H1 (cell line): ENCODE results near the gene MACROH2A1. TPM values are rescaled to one million over a fixed set of nuclear protein-coding genes. Genes with fewer than 3 reads are reported as not detected.

Experiments
- CREB1 ChIP-seq: IDR thresholded peaks from 2 replicates; pipeline ENCODE4 v1.6.1; 2012; ENCODE audit warnings: inconsistent platforms
- GABPA ChIP-seq: IDR thresholded peaks from 2 replicates; pipeline ENCODE4 v1.6.1; 2011; ENCODE audit warnings: mild to moderate bottlenecking, low read length, moderate library complexity, borderline replicate concordance; ENCODE audit not compliant: insufficient read depth
- JUND ChIP-seq: IDR thresholded peaks from 2 replicates; pipeline ENCODE4 v1.6.1; 2011; ENCODE audit warnings: mild to moderate bottlenecking, improper control_type of control experiment, low read length
- SP1 ChIP-seq: IDR thresholded peaks from 2 replicates; pipeline ENCODE4 v1.6.1; 2011; ENCODE audit warnings: low read depth, low read length
- polyA plus RNA-seq, 7 experiments: library from polyadenylated mRNA; depleted of rRNA in 3 of 7; stranded (reverse) in 5 of 7; unstranded in 2 of 7; fragments of >200 nt in 5 of 7; fragments of 200-250 nt in 2 of 7; gene quantifications; 1 replicate in 5 of 7; 2 replicates in 1 of 7; 4 replicates in 1 of 7; pipeline versions ENCODE4 v1.2.1 to v1.2.3, GENCODE V29; 2011 to 2013; ENCODE audit warnings: missing spikeins in 2 of 7, mixed read lengths in 2 of 7
- total RNA-seq: library from RNA; stranded (reverse); fragmentation: NEBNext Ultra II Directional; extraction: Animal tissue kit (Norgen Biotek cat#: 25700); gene quantifications from 2 replicates; pipeline ENCODE4 v1.2.1, GENCODE V29; 2021

Gene MACROH2A1
- total and polyA plus RNA-seq, 2 of the 8 experiments (the other 6 are each of a cell fraction or from before 2014, with no cell fraction given): 60.0 to 92.3 TPM

GRCh38 chr5:135348918-135349317 lies 50.1 kb downstream of the MACROH2A1 start (continued):
- TF ChIP-seq CREB1: no peak
- no peak for TF ChIP-seq GABPA
- no peak for TF ChIP-seq JUND
- TF ChIP-seq SP1: no peak
